IMR-90 (cell line): ENCODE results near the gene IFNK. TPM values are rescaled to one million over a fixed set of nuclear protein-coding genes. Genes with fewer than 3 reads are reported as not detected.

Experiments used
- ATAC-seq: fragments of 200-7000 bp; cut with Tn5 transposase; 2 replicates; pipeline ENCODE4 v1.9.1; 2020; ENCODE audit warnings: low read depth, mild to moderate bottlenecking, moderate library complexity
- BruUV-seq: library from RNA; stranded (reverse); fragments of 400-500 nt; replicated peaks from 2 replicates; lab custom pipeline; 2021; lab: Mats Ljungman, UMichigan
- CTCF ChIA-PET: fragments of 300-600 bp; formaldehyde crosslinking; extraction: SDS; loops from one replicate; lab custom pipeline; 2021; ENCODE audit warnings: antibody characterized with exemption; lab: Yijun Ruan, JAX
- POLR2A ChIA-PET: fragments of 300-600 bp; sonication (Branson Sonifier 250); formaldehyde crosslinking; loops from one replicate; lab custom pipeline; 2022; ENCODE audit warnings: antibody characterized with exemption; ENCODE audit not compliant: unreplicated experiment; lab: Charles Lee
- DNase-seq: peaks from one replicate; pipeline ENCODE4 v3.0.0; 2013
- H2AFZ ChIP-seq: replicated peaks from 2 replicates; pipeline ENCODE3; 2013; ENCODE audit warnings: low read length, mild to moderate bottlenecking; ENCODE audit not compliant: poor library complexity
- H2AK5ac ChIP-seq: 2 replicates; pipeline ENCODE4 v1.6.1; 2013; ENCODE audit warnings: low read depth, low read length, inconsistent platforms
- H2AK9ac ChIP-seq: replicated peaks from 2 replicates; pipeline ENCODE3; 2013; ENCODE audit warnings: mild to moderate bottlenecking, low read depth, low read length, moderate library complexity; ENCODE audit not compliant: poor library complexity
- H2BK120ac ChIP-seq: 2 replicates; pipeline ENCODE4 v1.6.1; 2013; ENCODE audit warnings: low read depth, low read length, inconsistent platforms
- H2BK15ac ChIP-seq: 3 replicates; pipeline ENCODE4 v1.6.1; 2013; ENCODE audit warnings: low read depth, low read length, inconsistent platforms
- H2BK20ac ChIP-seq: 2 replicates; pipeline ENCODE4 v1.6.1; 2013; ENCODE audit warnings: low read depth, mild to moderate bottlenecking, inconsistent platforms, low read length, moderate library complexity
- H2BK5ac ChIP-seq: 2 replicates; pipeline ENCODE4 v1.6.1; 2013; ENCODE audit warnings: mild to moderate bottlenecking, low read depth, low read length, inconsistent platforms; ENCODE audit not compliant: poor library complexity, severe bottlenecking
- H3K14ac ChIP-seq: replicated peaks from 2 replicates; pipeline ENCODE4 v1.6.1; 2013; ENCODE audit warnings: low read depth, low read length, inconsistent platforms
- H3K18ac ChIP-seq: 2 replicates; pipeline ENCODE4 v1.6.1; 2013; ENCODE audit warnings: low read depth, low read length, control low read depth
- H3K23ac ChIP-seq: 2 replicates; pipeline ENCODE4 v1.6.1; 2013; ENCODE audit warnings: low read depth, low read length, inconsistent platforms
- H3K27ac ChIP-seq: 2 replicates; pipeline ENCODE4 v1.5.1; 2013; ENCODE audit warnings: mild to moderate bottlenecking, control low read depth, low read length; ENCODE audit not compliant: insufficient read depth
- H3K27me3 ChIP-seq: 2 replicates; pipeline ENCODE4 v1.6.1; 2013; ENCODE audit warnings: low read length; ENCODE audit not compliant: control insufficient read depth, insufficient read depth
- H3K36me3 ChIP-seq: 2 replicates; pipeline ENCODE4 v1.6.1; 2013; ENCODE audit warnings: low read length, mixed read lengths; ENCODE audit not compliant: control insufficient read depth, insufficient read depth
- H3K4ac ChIP-seq: 2 replicates; pipeline ENCODE4 v1.6.1; 2013; ENCODE audit warnings: low read depth, low read length, inconsistent platforms
- H3K4me1 ChIP-seq: 2 replicates; pipeline ENCODE4 v1.6.1; 2013; ENCODE audit warnings: low read length, mixed read lengths; ENCODE audit not compliant: control insufficient read depth, insufficient read depth
- H3K4me2 ChIP-seq: 2 replicates; pipeline ENCODE4 v1.6.1; 2013; ENCODE audit warnings: low read depth, mild to moderate bottlenecking, control low read depth, low read length, moderate library complexity
- H3K4me3 ChIP-seq: 2 replicates; pipeline ENCODE4 v1.5.1; 2013; ENCODE audit warnings: low read depth, mild to moderate bottlenecking, control low read depth, low read length, moderate library complexity; ENCODE audit not compliant: insufficient read depth
- H3K56ac ChIP-seq: 2 replicates; pipeline ENCODE4 v1.6.1; 2013; ENCODE audit warnings: low read length, inconsistent platforms; ENCODE audit not compliant: insufficient read depth; ENCODE audit errors: extremely low read depth
- H3K79me1 ChIP-seq, 2 experiments: 2 replicates each; pipeline ENCODE4 v1.6.1; 2013; ENCODE audit warnings: low read length in 2 of 2, inconsistent platforms in 1 of 2, low read depth in 1 of 2
- H3K9ac ChIP-seq: 2 replicates; pipeline ENCODE4 v1.6.1; 2013; ENCODE audit warnings: low read depth, low read length, control low read depth
- H3K9me1 ChIP-seq: 2 replicates; pipeline ENCODE4 v1.6.1; 2013; ENCODE audit warnings: low read length, inconsistent platforms; ENCODE audit not compliant: insufficient read depth
- H3K9me3 ChIP-seq: 2 replicates; pipeline ENCODE4 v1.6.1; 2013; ENCODE audit warnings: low read length; ENCODE audit not compliant: control insufficient read depth, insufficient read depth
- H4K20me1 ChIP-seq: 2 replicates; pipeline ENCODE4 v1.6.1; 2013; ENCODE audit warnings: low read length, inconsistent platforms; ENCODE audit not compliant: insufficient read depth
- H4K5ac ChIP-seq: 2 replicates; pipeline ENCODE4 v1.6.1; 2013; ENCODE audit warnings: mild to moderate bottlenecking, low read depth, low read length, control low read depth
- H4K8ac ChIP-seq, 2 experiments: 2 replicates each; pipeline ENCODE4 v1.6.1; 2013; ENCODE audit warnings: low read depth in 2 of 2, low read length in 2 of 2, control low read depth in 1 of 2, inconsistent platforms in 1 of 2
- H4K91ac ChIP-seq: 2 replicates; pipeline ENCODE4 v1.6.1; 2013; ENCODE audit warnings: low read depth, low read length, inconsistent platforms; ENCODE audit not compliant: insufficient read depth
- CHD1 ChIP-seq: IDR thresholded peaks from 2 replicates; pipeline ENCODE4 v1.6.1; 2012; ENCODE audit warnings: low read depth, low read length, improper control_type of control experiment
- MXI1 ChIP-seq: IDR thresholded peaks from 2 replicates; pipeline ENCODE4 v1.6.1; 2012; ENCODE audit warnings: low read depth, mild to moderate bottlenecking, low read length, moderate library complexity, borderline replicate concordance
- RAD21 ChIP-seq: IDR thresholded peaks from 2 replicates; pipeline ENCODE4 v1.6.1; 2012; ENCODE audit warnings: low read length, improper control_type of control experiment
- WGBS, 2 experiments: methylation state at CpG; one replicate each; pipeline versions ENCODE4 v1.1.5 to v1.1.7; 2013; ENCODE audit warnings: missing lambda C conversion rate in 2 of 2; ENCODE audit not compliant: insufficient read length in 1 of 2; ENCODE audit errors: extremely low coverage in 2 of 2; 5-methylcytosine and 5-hydroxymethylcytosine counted together
- dilution Hi-C: fragments of 300-500 bp; cut with HindIII; formaldehyde crosslinking; loops from one replicate; pipeline ENCODE4 v1.14.3; 2018; ENCODE audit warnings: low sequenced_read_pairs; ENCODE audit not compliant: unreplicated experiment
- in situ Hi-C: fragments of 300-500 bp; cut with MboI; formaldehyde crosslinking; loops from 3 replicates; pipeline ENCODE4 v1.14.3; 2019; ENCODE audit warnings: low sequenced_read_pairs, inconsistent platforms, mixed read lengths
- intact Hi-C: fragments of 100-400 bp; cut with micrococcal nuclease; formaldehyde crosslinking; loops from 2 replicates; pipeline ENCODE4 v1.10.0; 2022
- polyA plus RNA-seq, 3 experiments: library from polyadenylated mRNA; depleted of rRNA; stranded (reverse); fragments of >200 nt; gene quantifications; 2 replicates each; pipeline ENCODE4 v1.2.3, GENCODE V29; 2012; ENCODE audit warnings: low replicate concordance in 1 of 3
- total RNA-seq: library from RNA; depleted of rRNA; stranded (reverse); fragments of >200 nt; gene quantifications from 2 replicates; pipeline ENCODE4 v1.2.3, GENCODE V29; 2012
- TF ChIP-seq, protein P1 (sequence below): conservative IDR thresholded peaks from 2 replicates; pipeline ENCODE4 v1.5.1; 2012; ENCODE audit warnings: mild to moderate bottlenecking, low read depth, low read length, improper control_type of control experiment

Gene IFNK
- total and polyA plus RNA-seq, 2 of the 4 experiments (the other 2 are of a cell fraction): not detected

DNA sequence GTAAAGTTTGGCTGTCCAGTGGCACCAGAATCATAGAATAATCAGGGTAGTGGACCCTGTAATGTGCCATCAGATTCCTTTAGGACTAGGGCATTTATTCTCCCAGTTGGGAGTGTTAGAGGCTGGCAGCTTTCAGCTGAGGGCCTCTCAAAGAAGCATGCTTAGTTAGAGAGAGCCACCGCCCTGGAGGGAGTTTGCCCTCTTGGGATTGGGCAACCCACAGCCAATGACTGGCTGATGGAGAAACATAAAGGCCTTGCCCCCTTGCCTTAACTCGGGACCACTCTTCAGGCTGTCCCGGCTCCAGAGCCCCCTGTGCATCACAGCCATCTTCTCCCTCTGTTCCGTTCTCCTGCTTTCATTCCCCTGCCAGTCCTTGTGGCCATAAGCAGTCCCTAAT lies 20.5 kb upstream of the IFNK start:
- ChIA-PET CTCF (no interaction called here), POLR2A (no interaction called here)
- H2BK15ac ChIP-seq: no peak overlapping the region
- no peak overlapping the region for H4K8ac ChIP-seq
- no peak overlapping the region for H4K91ac ChIP-seq
- H3K27me3 ChIP-seq: no peaks in the 10 kb centered on the region
- H2BK5ac ChIP-seq: no peak overlapping the region
- no peaks in the 10 kb centered on the region for H3K9me1 ChIP-seq
- dilution Hi-C loops: no loop called here
- ATAC-seq (no peak), DNase-seq (no peak)
- H3K18ac ChIP-seq: no peak overlapping the region
- no peak overlapping the region for H4K5ac ChIP-seq
- intact Hi-C loops: no loop called here
- H2AK9ac ChIP-seq: no peak overlapping the region
- H3K4me2 ChIP-seq: no peak overlapping the region
- in situ Hi-C loops: no loop called here
- no peak overlapping the region for H3K27ac ChIP-seq
- H2AK5ac ChIP-seq: no peak overlapping the region
- H3K4me3 ChIP-seq: no peak overlapping the region
- H2BK120ac ChIP-seq: no peak overlapping the region
- H3K56ac ChIP-seq: no peak overlapping the region
- H3K9ac ChIP-seq: no peak overlapping the region
- no peaks in the 10 kb centered on the region for H3K79me1 ChIP-seq
- no peak overlapping the region for H3K14ac ChIP-seq
- H2BK20ac ChIP-seq: no peak overlapping the region
- WGBS, 2 experiments: 39% methylated on average over 3 of the region's 4 CpGs; no CpG with 5 or more reads in 1 of the 2 experiments
- no TSS peak for BruUV-seq
- no peaks in the 10 kb centered on the region for H3K4me1 ChIP-seq
- H3K23ac ChIP-seq: no peak overlapping the region
- no peaks in the 10 kb centered on the region for H4K20me1 ChIP-seq
- H2AFZ ChIP-seq: no peak overlapping the region
- no peaks in the 10 kb centered on the region for H3K9me3 ChIP-seq
- TF ChIP-seq CHD1 (no peak), RAD21 (no peak), MXI1 (no peak)
- TF ChIP-seq, protein P1, sequence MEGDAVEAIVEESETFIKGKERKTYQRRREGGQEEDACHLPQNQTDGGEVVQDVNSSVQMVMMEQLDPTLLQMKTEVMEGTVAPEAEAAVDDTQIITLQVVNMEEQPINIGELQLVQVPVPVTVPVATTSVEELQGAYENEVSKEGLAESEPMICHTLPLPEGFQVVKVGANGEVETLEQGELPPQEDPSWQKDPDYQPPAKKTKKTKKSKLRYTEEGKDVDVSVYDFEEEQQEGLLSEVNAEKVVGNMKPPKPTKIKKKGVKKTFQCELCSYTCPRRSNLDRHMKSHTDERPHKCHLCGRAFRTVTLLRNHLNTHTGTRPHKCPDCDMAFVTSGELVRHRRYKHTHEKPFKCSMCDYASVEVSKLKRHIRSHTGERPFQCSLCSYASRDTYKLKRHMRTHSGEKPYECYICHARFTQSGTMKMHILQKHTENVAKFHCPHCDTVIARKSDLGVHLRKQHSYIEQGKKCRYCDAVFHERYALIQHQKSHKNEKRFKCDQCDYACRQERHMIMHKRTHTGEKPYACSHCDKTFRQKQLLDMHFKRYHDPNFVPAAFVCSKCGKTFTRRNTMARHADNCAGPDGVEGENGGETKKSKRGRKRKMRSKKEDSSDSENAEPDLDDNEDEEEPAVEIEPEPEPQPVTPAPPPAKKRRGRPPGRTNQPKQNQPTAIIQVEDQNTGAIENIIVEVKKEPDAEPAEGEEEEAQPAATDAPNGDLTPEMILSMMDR: no peak
- no peaks in the 10 kb centered on the region for H3K36me3 ChIP-seq
- no peak overlapping the region for H3K4ac ChIP-seq
